Tongue (tissue), 2 donors: ENCODE data around the gene MLXIP. TPM values are rescaled to one million over a fixed set of nuclear protein-coding genes. Genes with fewer than 3 reads are reported as not detected.
"Not testable (repeated sequence)": the region's sequence is repeated elsewhere in the genome, so short reads cannot be mapped to it uniquely, and the experiment has no call there.

Experiments
- DNase-seq: peaks from one replicate; pipeline ENCODE4 v3.0.0-alpha.2; 2015
- total RNA-seq: library from RNA; depleted of rRNA; stranded (reverse); fragments of >200 nt; gene quantifications from one replicate; pipeline ENCODE4 v1.2.3, GENCODE V29; 2014

MLXIP gene
- total RNA-seq: 15.9 TPM

DNA sequence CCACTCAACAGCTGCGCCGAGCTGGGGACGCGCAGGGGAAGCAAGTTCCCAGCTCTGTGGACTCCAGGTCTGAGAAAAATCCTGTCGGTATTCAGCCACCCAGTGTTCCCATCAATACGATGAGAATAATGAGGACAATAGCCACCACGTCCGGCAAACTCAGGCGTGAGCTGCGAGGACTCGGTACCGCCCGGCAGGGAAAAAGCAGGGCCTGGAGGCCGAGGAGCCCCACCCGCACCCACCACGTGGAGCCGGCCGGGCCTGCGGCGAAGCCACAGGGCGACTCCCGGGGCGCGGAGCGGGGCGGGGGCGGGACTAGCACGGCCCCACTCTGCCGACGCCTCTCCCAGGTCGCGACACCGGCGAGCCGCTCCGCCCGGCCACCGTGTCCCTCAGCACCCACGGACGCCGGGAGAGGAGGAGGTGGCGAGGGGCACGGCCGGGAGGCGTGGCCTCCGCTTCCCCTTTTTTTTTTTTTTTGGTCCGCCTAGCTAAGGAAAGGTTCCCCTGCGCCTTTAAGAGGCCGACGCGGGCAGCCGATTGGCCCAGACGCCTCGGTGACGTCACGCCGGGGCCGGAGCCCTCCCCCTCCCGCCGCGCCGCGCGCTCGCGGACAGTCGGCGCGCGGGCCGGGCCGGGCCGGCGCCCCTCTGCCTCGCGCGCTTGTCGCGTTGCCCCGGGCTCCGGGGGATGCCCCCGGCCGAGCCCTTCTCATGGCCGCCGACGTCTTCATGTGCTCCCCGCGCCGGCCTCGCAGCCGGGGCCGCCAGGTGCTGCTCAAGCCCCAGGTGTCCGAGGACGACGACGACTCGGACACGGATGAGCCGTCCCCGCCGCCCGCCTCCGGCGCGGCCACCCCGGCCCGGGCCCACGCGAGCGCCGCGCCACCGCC, at the start of gene MLXIP:
Gene MLXIP (plus strand): TSS at position 616 of the 892 bp plus-strand sequence. CDS start 98 bp downstream, at position 714.
- DNase-seq: peak; percentile 97

DNA sequence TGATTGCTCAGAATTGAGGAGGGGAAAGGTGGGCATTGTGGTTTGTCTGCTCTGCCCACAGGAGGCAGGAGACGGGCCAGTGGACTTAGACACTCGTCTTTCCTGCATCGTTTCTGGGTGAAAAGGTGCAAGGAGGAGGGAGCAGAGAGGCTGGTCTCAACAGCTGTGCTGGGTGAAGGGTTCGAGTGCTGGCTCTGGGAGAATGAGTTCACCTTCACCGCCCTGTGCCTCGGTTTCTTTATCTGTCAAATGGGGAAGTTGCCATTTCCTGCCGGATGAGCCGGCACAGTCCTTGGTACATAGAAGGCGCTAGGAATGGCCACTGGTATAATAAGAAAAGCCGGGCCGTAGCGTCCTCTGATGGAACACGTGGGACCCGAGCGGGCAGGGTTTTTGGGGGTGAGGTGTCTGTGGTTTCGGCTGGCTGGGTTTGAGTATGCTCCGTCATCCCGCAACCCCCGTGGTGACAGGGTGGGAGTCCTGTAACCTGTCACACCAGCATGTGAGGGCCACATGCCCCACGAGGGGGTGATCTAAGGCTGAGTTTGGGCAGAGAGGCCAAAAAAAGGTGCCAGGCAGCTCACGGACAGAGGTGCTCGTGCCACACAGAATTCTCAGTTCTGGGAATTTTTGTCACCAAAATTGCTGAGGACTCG, 49.5 kb upstream of the MLXIP start:
- DNase-seq: no peak

DNA sequence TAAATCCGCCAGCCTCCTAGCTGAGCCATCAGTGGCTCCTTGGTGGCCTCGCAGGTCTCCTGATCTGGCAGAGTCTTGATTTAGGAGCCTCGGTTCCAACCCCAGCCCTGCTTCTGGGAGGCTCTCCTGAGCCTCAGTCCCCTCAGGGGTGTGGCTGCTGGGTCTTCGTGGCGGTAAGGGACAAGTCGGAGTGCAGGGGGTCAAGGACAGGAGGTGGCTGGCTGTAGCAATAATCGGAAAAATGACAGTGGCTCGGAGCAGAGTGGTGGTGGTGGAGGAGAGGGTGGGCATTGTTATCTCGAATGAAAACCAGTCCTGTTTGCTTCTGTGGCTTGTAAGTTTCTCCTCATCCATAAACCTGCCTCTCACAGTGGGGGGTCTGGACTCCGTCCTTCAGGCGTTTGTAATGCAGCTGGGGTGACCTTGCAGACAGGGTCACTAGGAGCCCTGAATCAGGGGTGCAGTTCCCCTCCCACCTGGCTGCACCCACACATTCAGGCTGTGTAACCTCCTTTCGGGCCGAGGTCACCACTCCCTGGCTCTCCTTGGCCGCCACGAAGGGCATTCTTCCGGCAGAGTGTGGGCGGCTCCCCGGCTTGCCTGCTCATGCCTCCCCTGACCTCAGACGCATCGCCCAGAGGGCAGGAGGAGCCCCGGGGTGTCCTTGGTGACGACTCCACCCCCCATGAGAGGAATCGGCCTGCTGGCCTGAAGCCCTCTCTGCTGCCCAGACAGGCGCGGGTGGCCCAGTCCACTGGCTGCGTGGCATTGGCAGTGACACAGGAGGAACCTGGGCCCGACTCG, 48.7 kb upstream of the MLXIP start:
- no peak for DNase-seq

DNA sequence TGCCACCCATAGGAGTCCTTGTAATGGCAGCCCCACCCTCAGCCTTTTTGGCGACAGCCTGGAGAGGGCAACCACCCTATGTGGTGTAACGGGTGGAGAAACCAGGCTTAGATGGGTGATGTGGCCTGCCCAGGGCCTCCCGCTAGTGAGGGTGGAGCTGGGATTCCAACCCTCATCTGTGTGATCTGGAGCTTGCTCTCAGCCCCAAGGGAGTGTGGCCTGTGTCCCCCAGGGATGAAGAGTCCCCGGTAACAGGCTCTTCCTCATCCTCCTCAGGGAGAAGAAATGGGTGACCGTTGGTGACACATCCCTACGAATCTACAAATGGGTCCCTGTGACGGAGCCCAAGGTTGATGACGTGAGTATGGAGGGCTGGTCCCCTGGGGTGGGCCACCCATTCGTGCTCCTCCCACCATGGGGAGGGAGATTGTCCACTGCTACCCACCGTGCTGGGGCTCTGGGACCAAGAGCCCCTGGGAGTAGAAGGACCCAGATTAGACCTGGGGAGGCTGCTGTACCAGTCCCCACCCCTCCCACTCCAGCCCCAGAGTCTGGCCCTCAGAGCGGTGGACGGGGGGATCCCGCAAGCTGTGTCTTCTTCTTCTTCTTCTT, 48.0 kb upstream of the MLXIP start:
- DNase-seq: no peak

GRCh38 chr12:122031342-122032216, 47.0 kb upstream of the MLXIP start:
- peak; percentile 32 for DNase-seq

GRCh38 chr12:122032580-122032979, 46.0 kb upstream of the MLXIP start:
- no peak for DNase-seq

DNA sequence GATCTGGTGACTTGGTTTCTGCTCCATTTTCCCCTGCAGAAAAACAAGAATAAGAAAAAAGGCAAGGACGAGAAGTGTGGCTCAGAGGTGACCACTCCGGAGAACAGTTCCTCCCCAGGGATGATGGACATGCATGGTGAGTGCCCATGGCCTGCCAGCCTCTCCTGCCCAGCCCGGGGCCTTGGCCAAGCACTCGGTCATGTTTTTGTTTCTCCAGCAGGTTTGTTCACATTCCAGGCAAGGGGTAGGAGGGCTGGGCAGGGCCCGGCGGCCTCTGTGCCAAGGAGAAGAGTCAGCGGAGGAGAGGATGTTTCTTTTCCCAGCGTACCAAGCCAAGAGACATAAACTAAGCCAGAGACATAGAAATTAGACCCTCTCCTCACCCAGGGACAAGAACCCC, 43.3 kb upstream of the MLXIP start:
- DNase-seq: no peak

- no peak for DNase-seq
Observed at GRCh38 chr12:122036153-122036552, 42.4 kb upstream of the MLXIP start.

- no peak for DNase-seq
Observed at GRCh38 chr12:122040579-122041386, 37.8 kb upstream of the MLXIP start.

- DNase-seq: not testable (repeated sequence)
Observed at GRCh38 chr12:122041458-122041857, 37.1 kb upstream of the MLXIP start.

GRCh38 chr12:122042910-122043309, 35.6 kb upstream of the MLXIP start:
- DNase-seq: no peak

DNA sequence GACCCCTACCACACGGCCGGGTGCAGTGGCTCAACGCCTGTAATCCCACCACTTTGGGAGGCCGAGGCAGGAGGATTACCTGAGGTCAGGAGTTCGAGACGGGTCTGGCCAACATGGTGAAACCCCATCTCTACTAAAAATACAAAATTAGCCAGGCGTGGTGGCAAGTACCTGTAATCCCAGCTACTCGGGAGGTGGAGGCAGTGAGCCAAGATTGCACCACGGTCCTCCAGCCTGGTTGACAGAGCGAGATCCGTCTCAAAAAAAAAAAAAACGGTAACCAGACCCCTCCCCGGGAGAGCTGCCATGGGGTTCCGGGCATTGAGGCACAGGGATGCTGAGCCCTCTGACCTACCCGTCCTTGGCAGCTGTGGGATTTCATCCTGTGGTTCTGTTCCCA, 35.1 kb upstream of the MLXIP start:
- DNase-seq: no peak

GRCh38 chr12:122045262-122045661, 33.3 kb upstream of the MLXIP start:
- DNase-seq: no peak

- DNase-seq: no peak
Observed at GRCh38 chr12:122046145-122046544, 32.4 kb upstream of the MLXIP start.

- DNase-seq: no peak
Observed at GRCh38 chr12:122048151-122048550, 30.4 kb upstream of the MLXIP start.

DNA sequence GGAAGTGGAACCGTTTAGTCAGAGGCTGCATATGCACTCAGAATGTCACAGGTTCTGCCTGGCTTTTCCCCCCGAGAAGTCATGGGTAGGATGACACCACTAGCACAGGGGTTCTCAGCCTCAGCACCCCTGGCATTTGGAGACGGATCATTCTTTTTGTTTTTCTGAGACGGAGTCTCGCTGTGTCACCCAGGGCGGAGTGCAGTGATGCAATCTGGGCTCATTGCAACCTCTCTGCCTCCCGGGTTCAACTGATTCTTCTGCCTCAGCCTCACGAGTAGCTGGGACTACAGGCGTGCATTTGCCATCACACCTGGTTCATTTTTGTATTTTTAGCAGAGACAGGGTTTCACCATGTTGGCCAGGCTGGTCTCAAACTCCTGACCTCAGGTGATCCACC, 28.7 kb upstream of the MLXIP start:
- DNase-seq: no peak

DNA sequence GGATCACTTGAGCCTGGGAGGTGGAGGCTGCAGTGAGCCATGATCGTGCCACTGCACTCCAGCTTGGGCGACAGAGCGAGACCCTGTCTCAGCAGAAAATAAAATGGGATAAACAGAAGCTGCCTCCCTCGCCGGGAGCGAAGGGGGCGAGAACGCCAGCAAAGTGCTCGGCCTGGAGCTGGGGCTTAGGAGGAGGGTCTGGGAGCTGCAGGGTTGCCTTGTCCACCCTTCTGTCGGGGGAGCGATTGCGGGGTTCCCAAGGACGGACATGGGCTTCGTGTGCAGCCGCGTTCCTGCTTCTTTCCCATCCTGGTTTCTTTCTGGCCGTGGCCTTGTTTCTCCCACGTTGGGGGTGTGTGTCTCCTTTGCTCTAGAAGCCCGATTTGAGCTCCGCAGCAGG, 27.9 kb upstream of the MLXIP start:
- no peak for DNase-seq

DNA sequence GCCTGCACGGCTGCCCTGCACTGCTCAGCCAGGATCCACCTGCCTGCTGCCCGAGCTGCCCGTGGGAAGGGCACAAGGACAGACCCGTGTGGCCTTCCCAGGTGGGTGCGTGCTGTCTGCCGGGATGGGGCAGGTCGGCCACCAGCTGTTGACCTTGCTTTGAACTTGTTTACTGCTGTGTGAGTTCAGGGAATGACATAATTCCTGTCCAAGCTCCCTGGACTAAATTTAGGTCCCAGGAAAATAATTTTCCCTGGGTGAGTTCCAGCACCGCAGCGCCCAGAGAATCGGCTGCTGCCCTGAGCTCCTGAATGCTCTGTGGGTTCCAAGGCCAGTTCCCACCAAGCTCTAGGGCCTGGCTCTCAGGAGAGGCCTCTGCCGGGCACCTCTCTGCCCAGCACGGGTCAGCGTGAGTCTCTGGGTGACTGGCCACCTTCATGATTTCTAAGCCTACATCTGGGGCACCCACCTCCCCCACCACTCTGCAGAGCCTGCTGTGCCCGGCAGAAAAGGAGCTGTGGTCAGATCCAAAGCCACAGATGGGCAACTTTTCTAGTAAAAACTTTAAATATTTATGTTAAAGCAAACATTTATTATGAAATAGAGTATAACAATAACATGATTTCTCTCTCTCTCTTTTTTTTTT, 27.2 kb upstream of the MLXIP start:
- no peak for DNase-seq

DNA sequence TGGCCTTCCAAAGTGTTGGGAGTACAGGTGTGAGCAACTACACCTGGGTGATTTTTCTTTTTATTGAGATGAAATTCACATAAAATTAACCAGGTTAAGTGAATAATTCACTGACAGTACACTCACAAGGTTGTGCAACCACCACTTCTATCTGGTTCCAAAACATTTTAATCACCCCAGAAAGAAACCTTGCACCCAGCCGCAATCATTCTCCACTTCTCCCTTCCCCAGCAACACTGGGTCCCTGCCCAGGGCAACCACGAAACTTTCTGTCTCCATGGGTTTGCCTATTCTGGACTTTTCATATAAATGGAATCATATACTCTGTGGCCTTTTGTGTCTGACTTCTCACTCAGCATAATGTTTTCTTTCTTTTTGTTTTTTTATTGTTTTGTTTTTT, 26.3 kb upstream of the MLXIP start:
- DNase-seq: no peak
